OCI-M1 (cell line): Measurements from ENCODE around the gene KLHL29.

ENCODE experiments used
- DNase-seq: peaks from one replicate; lab custom pipeline; 2025; lab: John Stamatoyannopoulos, UW

KLHL29 gene

GRCh38 chr2:23553561-23553960 lies 168.6 kb downstream of the KLHL29 start:
- DNase-seq = no peak

GRCh38 chr2:23554054-23554697 lies 169.2 kb downstream of the KLHL29 start:
- no peak for DNase-seq

- no peak for DNase-seq
Observed at GRCh38 chr2:23555944-23556343, 171.0 kb downstream of the KLHL29 start.

GRCh38 chr2:23556929-23557328 lies 171.9 kb downstream of the KLHL29 start:
- DNase-seq = no peak

GRCh38 chr2:23557455-23557854 lies 172.5 kb downstream of the KLHL29 start:
- DNase-seq = no peak

GRCh38 chr2:23559561-23560239 lies 174.7 kb downstream of the KLHL29 start:
- no peak for DNase-seq

GRCh38 chr2:23561088-23561487 lies 176.1 kb downstream of the KLHL29 start:
- DNase-seq = no peak

- DNase-seq = no peak
Observed at GRCh38 chr2:23561544-23561943, 176.6 kb downstream of the KLHL29 start.

GRCh38 chr2:23562143-23562542 lies 177.2 kb downstream of the KLHL29 start:
- DNase-seq = no peak

- DNase-seq = no peak
Observed at GRCh38 chr2:23563151-23563550, 178.2 kb downstream of the KLHL29 start.

GRCh38 chr2:23563673-23564614 lies 179.0 kb downstream of the KLHL29 start:
- DNase-seq = no peak

- DNase-seq = no peak
Observed at GRCh38 chr2:23564615-23564960, 179.6 kb downstream of the KLHL29 start.

- no peak for DNase-seq
Observed at GRCh38 chr2:23565374-23565773, 180.4 kb downstream of the KLHL29 start.

- DNase-seq = no peak
Observed at GRCh38 chr2:23565814-23566213, 180.8 kb downstream of the KLHL29 start.

GRCh38 chr2:23566241-23567142 lies 181.5 kb downstream of the KLHL29 start:
- DNase-seq = peak; percentile 43

GRCh38 chr2:23567161-23567756 lies 182.3 kb downstream of the KLHL29 start:
- DNase-seq = no peak

GRCh38 chr2:23568211-23568610 lies 183.2 kb downstream of the KLHL29 start:
- peak; percentile 57 for DNase-seq

GRCh38 chr2:23568626-23569190 lies 183.7 kb downstream of the KLHL29 start:
- DNase-seq = no peak

GRCh38 chr2:23569761-23570365 lies 184.9 kb downstream of the KLHL29 start:
- no peak for DNase-seq

- DNase-seq = no peak
Observed at GRCh38 chr2:23571085-23571484, 186.1 kb downstream of the KLHL29 start.
